Measurements from ENCODE around the gene LPIN3. TPM values are rescaled to one million over a fixed set of nuclear protein-coding genes. Genes with fewer than 3 reads are reported as not detected.

The LPIN3 gene
- total and polyA plus RNA-seq, 2 donors (not counting 3 experiments of a cell fraction or from before 2014, with no cell fraction given), result 2.1 to 3.0 TPM

- Histone ChIP-seq H4K20me1 (replicated peaks; ENCODE audit: control insufficient read depth, extremely low read depth, insufficient read depth, low read length) (no peaks in the 10 kb centered on the region), H3K9me3 (replicated peaks; ENCODE audit: control insufficient read depth, insufficient read depth, low read length) (no peaks in the 10 kb centered on the region), H3K9me1 (replicated peaks; ENCODE audit: control insufficient read depth, extremely low read depth, insufficient read depth, low read length) (no peaks in the 10 kb centered on the region), H3K79me2 (ENCODE audit: control insufficient read depth, insufficient read depth, low read length) (no peaks in the 10 kb centered on the region), H3K9ac (replicated peaks; ENCODE audit: extremely low read depth, insufficient read depth, low read length) (peak overlapping the region; percentile 66), H3K4me3 (replicated peaks in 1 of 3; ENCODE audit: insufficient read depth in 1 of 3, low read depth in 1 of 3, low read length in 3 of 3) (no peak overlapping the region), H3K27me3 (ENCODE audit: control insufficient read depth in 2 of 2, insufficient read depth in 2 of 2, low read length in 2 of 2) (no peaks in the 10 kb centered on the region), H3K4me1 (ENCODE audit: control insufficient read depth, extremely low read depth, insufficient read depth, low read length) (peaks cover 20% of the 10 kb centered on the region), H3K27ac (ENCODE audit: insufficient read depth, low read depth, low read length) (peak overlapping the region; percentile 89), H3K4me2 (ENCODE audit: insufficient read depth, low read length) (peak overlapping the region; percentile 43), H2AFZ (ENCODE audit: low read depth, low read length) (peak overlapping the region; percentile 26), H3K36me3 (ENCODE audit: control insufficient read depth in 2 of 2, extremely low read depth in 1 of 2, insufficient read depth in 2 of 2, low read length in 2 of 2) (no peaks in the 10 kb centered on the region)
- TSS peak; percentile 90 for BruUV-seq (replicated peaks)
- intact Hi-C loops (cut with micrococcal nuclease) (loop anchor here (1.0 to 10.0 kb wide), 4 partner anchors 12 to 325 kb away; partner anchors contain the start of gene ZHX3), dilution Hi-C loops (cut with MboI; ENCODE audit: extremely low pct_ligation_motif_present, low sequenced_read_pairs) (no loop called here)
- TF ChIP-seq POLR2A (IDR thresholded peaks at IDR 0.05; ENCODE audit: low read depth, low read length) (peak; percentile 66), MYC (IDR thresholded peaks at IDR 0.05; ENCODE audit: low read depth, low read length) (peak; percentile 99), EZH2 (IDR thresholded peaks at IDR 0.05; ENCODE audit: borderline replicate concordance, low read depth, low read length, severe bottlenecking) (no peak), CTCF (IDR thresholded peaks at IDR 0.05; ENCODE audit: extremely low read depth in 1 of 2, insufficient read depth in 1 of 2, low read depth in 1 of 2, low read length in 2 of 2) (no peak), GATA2 (IDR thresholded peaks at IDR 0.05; ENCODE audit: insufficient read depth, insufficient read length, low read depth, low read length) (no peak), MAX (IDR thresholded peaks at IDR 0.05; ENCODE audit: insufficient read depth, insufficient read length) (peak; percentile 96), JUN (IDR thresholded peaks at IDR 0.05; ENCODE audit: borderline replicate concordance, insufficient read depth, insufficient read length, low read depth) (peak; percentile 94), FOS (IDR thresholded peaks at IDR 0.05; ENCODE audit: borderline replicate concordance, insufficient read depth, low read length) (peak; percentile 99), POLR2AphosphoS5 (IDR thresholded peaks at IDR 0.05; ENCODE audit: insufficient read depth, low read depth, low read length) (peak; percentile 97)
- FAIRE-seq (peak; percentile 100), DNase-seq (ENCODE audit: low read depth, low spot score) (peak; percentile 94)
- ChIA-PET POLR2A (interaction anchor here (0.5 to 1.0 kb wide), 4 partner anchors 10 to 154 kb away, joined by 3 to 6 read pairs (median 5); partner anchors contain the start of gene LPIN3), CTCF (interaction anchor here (0.6 to 3.5 kb wide), 18 partner anchors 10 to 196 kb away, joined by 3 to 26 read pairs (median 4); partner anchors contain the start of genes LPIN3 and ZHX3)
Measured at GRCh38 chr20:41329435-41330342, 10.9 kb upstream of the LPIN3 start.
